Endothelial cell (in vitro differentiated cells): ENCODE data around the gene UTF1. TPM values are rescaled to one million over a fixed set of nuclear protein-coding genes. Genes with fewer than 3 reads are reported as not detected.

ENCODE experiments used
- DNase-seq: peaks from one replicate; pipeline ENCODE4 v3.0.0; 2021; ENCODE audit warnings: low spot score
- H3K27ac Mint-ChIP-seq: one replicate; pipeline ENCODE4 v1.8.0; 2021; ENCODE audit warnings: mixed read lengths, inconsistent platforms; ENCODE audit not compliant: unreplicated experiment
- H3K27me3 Mint-ChIP-seq: one replicate; pipeline ENCODE4 v1.8.0; 2021; ENCODE audit warnings: mild to moderate bottlenecking, moderate library complexity, mixed read lengths, inconsistent platforms; ENCODE audit not compliant: unreplicated experiment
- H3K36me3 Mint-ChIP-seq: one replicate; pipeline ENCODE4 v1.8.0; 2021; ENCODE audit warnings: mild to moderate bottlenecking, low read depth, mixed read lengths, inconsistent platforms; ENCODE audit not compliant: unreplicated experiment
- H3K4me1 Mint-ChIP-seq: one replicate; pipeline ENCODE4 v1.8.0; 2021; ENCODE audit warnings: mild to moderate bottlenecking, mixed read lengths, inconsistent platforms; ENCODE audit not compliant: unreplicated experiment
- H3K4me3 Mint-ChIP-seq: one replicate; pipeline ENCODE4 v1.8.0; 2021; ENCODE audit warnings: mild to moderate bottlenecking, mixed read lengths, inconsistent platforms; ENCODE audit not compliant: unreplicated experiment
- H3K9me3 Mint-ChIP-seq: one replicate; pipeline ENCODE4 v1.8.0; 2021; ENCODE audit warnings: mixed read lengths, inconsistent platforms; ENCODE audit not compliant: unreplicated experiment
- total RNA-seq: library from RNA; stranded (reverse); fragmentation: NEBNext Ultra II Directional; extraction: Animal tissue kit (Norgen Biotek cat#: 25700); gene quantifications from one replicate; pipeline ENCODE4 v1.2.1, GENCODE V29; 2021; ENCODE audit not compliant: unreplicated experiment
- TF ChIP-seq, protein P1 (sequence below): fragments of 200-600 bp; sonication (generic); IDR thresholded peaks from one replicate; pipeline ENCODE4 v1.5.0; 2021; ENCODE audit warnings: antibody characterized with exemption; ENCODE audit not compliant: unreplicated experiment

Gene UTF1
- total RNA-seq, 1 donor from 2014 or later, result 0.38 TPM

DNA sequence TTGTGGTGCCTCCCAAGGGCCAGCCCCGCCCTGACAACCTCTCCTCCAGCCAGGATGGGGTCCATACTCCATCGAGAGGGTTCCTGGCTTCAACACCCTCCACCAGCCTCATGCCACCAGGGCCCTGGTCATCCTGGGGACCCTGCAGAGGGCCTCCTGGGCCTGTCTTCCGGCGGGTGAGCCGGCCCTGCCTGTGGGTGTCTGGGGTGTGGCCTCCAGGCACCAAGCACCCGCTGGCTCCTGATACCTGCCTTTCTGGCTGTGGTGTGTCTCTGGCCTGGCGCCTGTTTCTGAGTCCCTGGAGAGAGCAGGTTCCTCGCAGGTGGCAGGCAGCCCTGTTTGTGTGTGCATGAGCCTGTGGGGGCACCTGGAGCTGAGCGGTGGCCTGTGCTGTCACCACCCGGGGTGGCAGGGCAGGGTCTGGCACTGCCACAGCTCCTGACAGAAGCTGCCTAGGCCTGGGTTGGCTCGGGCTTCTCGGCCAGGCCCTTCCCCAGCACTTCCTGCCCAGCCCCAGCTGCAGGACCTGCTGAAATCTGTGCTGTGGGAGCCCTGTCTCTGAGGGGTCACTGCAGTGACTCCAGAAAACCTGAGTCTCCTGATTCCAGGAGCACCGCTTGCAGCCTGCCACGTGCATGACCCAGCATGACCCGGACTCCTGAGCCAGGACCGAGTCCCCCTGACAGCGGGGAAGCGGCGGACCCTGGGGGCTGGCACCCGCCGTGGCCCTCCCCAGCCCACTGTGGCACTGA lies 28.2 kb downstream of the UTF1 start:
- Mint-ChIP-seq H3K4me1 (no peaks in the 10 kb centered on the region), H3K9me3 (no peaks in the 10 kb centered on the region), H3K36me3 (no peaks in the 10 kb centered on the region), H3K4me3 (no peak overlapping the region), H3K27ac (no peak overlapping the region), H3K27me3 (peaks cover 12% of the 10 kb centered on the region)
- TF ChIP-seq, protein P1, sequence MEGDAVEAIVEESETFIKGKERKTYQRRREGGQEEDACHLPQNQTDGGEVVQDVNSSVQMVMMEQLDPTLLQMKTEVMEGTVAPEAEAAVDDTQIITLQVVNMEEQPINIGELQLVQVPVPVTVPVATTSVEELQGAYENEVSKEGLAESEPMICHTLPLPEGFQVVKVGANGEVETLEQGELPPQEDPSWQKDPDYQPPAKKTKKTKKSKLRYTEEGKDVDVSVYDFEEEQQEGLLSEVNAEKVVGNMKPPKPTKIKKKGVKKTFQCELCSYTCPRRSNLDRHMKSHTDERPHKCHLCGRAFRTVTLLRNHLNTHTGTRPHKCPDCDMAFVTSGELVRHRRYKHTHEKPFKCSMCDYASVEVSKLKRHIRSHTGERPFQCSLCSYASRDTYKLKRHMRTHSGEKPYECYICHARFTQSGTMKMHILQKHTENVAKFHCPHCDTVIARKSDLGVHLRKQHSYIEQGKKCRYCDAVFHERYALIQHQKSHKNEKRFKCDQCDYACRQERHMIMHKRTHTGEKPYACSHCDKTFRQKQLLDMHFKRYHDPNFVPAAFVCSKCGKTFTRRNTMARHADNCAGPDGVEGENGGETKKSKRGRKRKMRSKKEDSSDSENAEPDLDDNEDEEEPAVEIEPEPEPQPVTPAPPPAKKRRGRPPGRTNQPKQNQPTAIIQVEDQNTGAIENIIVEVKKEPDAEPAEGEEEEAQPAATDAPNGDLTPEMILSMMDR, result no peak
- no peak for DNase-seq

DNA sequence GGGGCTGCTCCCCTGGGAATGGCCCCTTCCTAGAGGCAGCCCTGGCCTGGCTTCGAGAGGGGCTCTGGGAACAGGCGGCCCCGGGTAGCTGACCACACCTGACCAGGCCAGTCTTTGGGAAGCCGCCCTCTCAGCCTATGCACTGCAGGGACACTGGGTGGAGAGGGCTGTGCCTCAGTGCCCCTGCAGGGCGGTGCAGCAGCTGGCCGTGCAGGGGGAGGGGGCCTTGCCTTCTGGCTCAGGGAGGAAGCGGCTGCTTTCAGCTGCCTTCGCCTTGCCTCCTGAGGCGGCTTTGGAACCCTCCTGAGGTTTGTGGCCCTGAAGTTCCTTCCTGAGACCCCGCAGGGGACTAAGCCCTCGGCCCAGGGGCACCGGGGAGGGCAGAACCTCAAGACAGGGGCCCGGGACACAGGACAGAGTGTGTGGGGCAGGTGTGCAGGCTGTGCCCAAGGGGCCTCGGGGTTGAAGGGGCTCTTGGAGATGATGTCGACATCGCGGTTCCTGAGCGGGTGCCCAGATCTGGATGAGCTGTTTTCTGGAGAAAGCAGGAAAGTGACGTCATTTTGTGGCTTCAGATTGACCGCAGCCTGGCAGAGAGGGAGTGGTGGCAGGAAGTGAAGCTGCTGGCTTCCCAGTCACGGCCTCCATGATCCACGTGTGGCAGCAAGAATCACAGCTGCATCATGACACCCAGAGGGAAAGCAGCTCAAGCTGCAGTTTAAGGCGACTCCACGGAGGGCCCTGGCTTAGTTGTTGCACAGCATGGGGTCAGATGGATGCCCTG lies 29.0 kb downstream of the UTF1 start:
- no peaks in the 10 kb centered on the region for H3K4me1 Mint-ChIP-seq
- TF ChIP-seq, protein P1, result no peak
- no peak overlapping the region for H3K27ac Mint-ChIP-seq
- H3K4me3 Mint-ChIP-seq, result peak overlapping the region; percentile 54
- DNase-seq, result no peak
- H3K9me3 Mint-ChIP-seq, result no peaks in the 10 kb centered on the region
- peaks cover 15% of the 10 kb centered on the region for H3K27me3 Mint-ChIP-seq
- H3K36me3 Mint-ChIP-seq, result no peaks in the 10 kb centered on the region

DNA sequence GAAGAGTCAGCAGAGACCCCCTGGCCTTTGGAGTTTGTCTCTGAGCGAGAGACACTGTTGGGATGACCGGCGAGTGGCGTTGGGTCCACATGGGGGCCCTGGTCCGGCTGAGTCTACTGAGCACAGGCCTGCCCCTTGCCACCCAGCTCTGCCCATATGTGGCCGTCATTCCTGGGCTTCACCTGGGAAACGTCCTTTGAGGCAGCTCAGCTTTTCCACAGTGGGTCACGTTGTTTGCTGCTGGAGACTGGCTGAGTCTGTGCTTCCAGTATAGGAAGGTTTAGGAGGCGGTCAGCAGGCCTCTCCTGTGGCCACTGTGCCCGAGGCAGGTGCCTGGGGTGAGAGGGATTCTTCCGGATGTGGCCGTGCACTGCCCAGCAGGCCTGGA lies 29.6 kb downstream of the UTF1 start:
- H3K4me1 Mint-ChIP-seq, result no peaks in the 10 kb centered on the region
- no peaks in the 10 kb centered on the region for H3K9me3 Mint-ChIP-seq
- H3K36me3 Mint-ChIP-seq, result no peaks in the 10 kb centered on the region
- no peak overlapping the region for H3K27ac Mint-ChIP-seq
- H3K4me3 Mint-ChIP-seq, result no peak overlapping the region
- peaks cover 15% of the 10 kb centered on the region for H3K27me3 Mint-ChIP-seq
- TF ChIP-seq, protein P1, result no peak
- DNase-seq, result no peak

DNA sequence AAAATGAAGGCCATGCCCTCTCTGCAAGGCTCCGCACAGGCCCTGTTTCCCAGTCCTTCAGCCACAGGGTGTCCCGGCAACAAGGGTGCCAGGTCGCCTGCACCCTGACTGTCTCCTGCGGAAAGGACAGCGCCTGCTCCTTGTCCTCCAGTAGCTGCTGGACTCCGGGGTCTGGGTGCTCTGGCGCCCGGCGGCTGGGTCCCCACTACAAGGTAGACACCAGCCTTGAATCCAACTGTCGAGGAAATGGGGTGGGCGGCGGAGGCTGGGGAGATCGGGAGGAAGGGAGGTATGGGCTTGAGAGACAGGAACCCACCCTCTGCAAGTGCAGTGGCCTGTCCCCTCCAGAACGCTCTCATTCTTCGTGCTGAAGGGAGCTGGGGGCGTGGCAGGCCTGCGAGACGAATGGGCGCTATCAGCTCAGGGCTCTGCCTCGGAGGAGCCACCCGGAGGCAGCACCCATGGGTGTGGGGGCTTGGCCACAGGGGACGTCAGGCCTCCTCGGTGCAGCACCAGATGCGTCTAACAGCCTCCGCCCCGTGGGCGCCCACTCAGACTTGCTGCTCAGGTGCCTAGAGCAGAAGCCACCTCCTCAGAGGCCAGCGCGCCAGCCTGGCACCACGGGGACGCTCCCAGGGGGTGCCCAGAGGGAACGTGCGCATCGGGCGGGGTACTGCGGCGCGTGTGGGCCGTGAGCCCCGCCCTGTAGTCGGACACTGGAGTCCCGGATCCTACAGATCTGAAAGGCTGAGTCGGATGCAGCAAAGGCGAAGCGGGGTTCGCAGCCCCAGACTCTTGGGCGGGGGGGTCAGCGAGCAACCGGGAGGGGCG lies 31.1 kb downstream of the UTF1 start:
- no peak for DNase-seq
- Mint-ChIP-seq H3K27ac (no peak overlapping the region), H3K27me3 (peaks cover 19% of the 10 kb centered on the region), H3K36me3 (peaks cover 3% of the 10 kb centered on the region), H3K4me1 (no peaks in the 10 kb centered on the region), H3K4me3 (no peak overlapping the region), H3K9me3 (no peaks in the 10 kb centered on the region)
- TF ChIP-seq, protein P1, result no peak
